K562 (cell line): ENCODE data around the gene TMED5. TPM values are rescaled to one million over a fixed set of nuclear protein-coding genes. Genes with fewer than 3 reads are reported as not detected.

Experiments
- ATAC-seq: fragments of 200-7000 bp; cut with Tn5 transposase; 3 replicates; pipeline ENCODE4 v1.9.1; 2020; ENCODE audit warnings: moderate library complexity
- BruUV-seq: library from RNA; stranded (reverse); fragments of 400-500 nt; replicated peaks from 2 replicates; lab custom pipeline; 2021; lab: Mats Ljungman, UMichigan
- CTCF ChIA-PET: fragments of 300-600 bp; formaldehyde crosslinking; extraction: SDS; loops from one replicate; lab custom pipeline; 2021; ENCODE audit warnings: low intra/inter-chr PET ratio; lab: Yijun Ruan, JAX
- POLR2A ChIA-PET: fragments of 300-600, 350-650 bp; sonication (Branson Sonifier 250); formaldehyde crosslinking; extraction: SDS; loops from one replicate; lab custom pipeline; 2021; ENCODE audit warnings: antibody characterized with exemption, inconsistent platforms; lab: Yijun Ruan, JAX
- DNase-seq, 4 experiments: peaks; one replicate each; pipeline versions ENCODE4 v3.0.0 to v3.0.0-alpha.2; 2011 to 2018; ENCODE audit warnings: low spot score in 3 of 4, mixed read lengths in 3 of 4; ENCODE audit errors: extremely low read depth in 1 of 4
- FAIRE-seq: peaks from 2 replicates; lab custom pipeline; 2011; peaks lifted over from hg19 to GRCh38; lab: Jason Lieb, UNC
- H2AFZ ChIP-seq: 2 replicates; pipeline ENCODE4 v1.6.0; 2011; ENCODE audit warnings: low read depth, low read length, control low read depth, inconsistent platforms
- H3K27ac ChIP-seq: fragments of 200-600 bp; 3 replicates; pipeline ENCODE4 v1.8.0; 2011; ENCODE audit warnings: low read depth, mild to moderate bottlenecking, control low read depth, inconsistent platforms, low read length, moderate library complexity, mixed read lengths; ENCODE audit errors: extremely low read depth
- H3K27me3 ChIP-seq, 2 experiments: fragments of 300-600 bp in 1 of 2; 2 replicates in 1 of 2; 3 replicates in 1 of 2; pipeline versions ENCODE4 v1.6.0 to v1.8.0; 2011; ENCODE audit warnings: inconsistent platforms in 2 of 2, low read length in 2 of 2, mild to moderate bottlenecking in 1 of 2, mixed read lengths in 1 of 2, moderate library complexity in 1 of 2; ENCODE audit not compliant: control insufficient read depth in 2 of 2, insufficient read depth in 2 of 2
- H3K36me3 ChIP-seq: fragments of 300-600 bp; 3 replicates; pipeline ENCODE4 v1.8.0; 2011; ENCODE audit warnings: mild to moderate bottlenecking, low read length, inconsistent platforms; ENCODE audit not compliant: control insufficient read depth, insufficient read depth
- H3K4me1 ChIP-seq, 2 experiments: fragments of 200-600 bp in 1 of 2; replicated peaks in 1 of 2; 2 replicates in 1 of 2; 3 replicates in 1 of 2; pipeline versions ENCODE4 v1.5.1 to v1.8.0; 2011; ENCODE audit warnings: inconsistent platforms in 2 of 2, low read length in 2 of 2, mild to moderate bottlenecking in 1 of 2, mixed read lengths in 1 of 2, moderate library complexity in 1 of 2; ENCODE audit not compliant: control insufficient read depth in 2 of 2, insufficient read depth in 2 of 2
- H3K4me2 ChIP-seq: 2 replicates; pipeline ENCODE4 v1.6.1; 2011; ENCODE audit warnings: low read length, control low read depth, inconsistent platforms, mixed read lengths; ENCODE audit not compliant: insufficient read depth
- H3K4me3 ChIP-seq: fragments of 200-600 bp; sonication (generic), shearing (Covaris generic); 2 replicates; pipeline ENCODE4 v1.5.1; 2016; ENCODE audit warnings: control low read depth, inconsistent platforms
- H3K79me2 ChIP-seq: fragments of 200-600 bp; 3 replicates; pipeline ENCODE4 v1.8.0; 2011; ENCODE audit warnings: low read length, inconsistent platforms; ENCODE audit not compliant: control insufficient read depth, insufficient read depth
- H3K9ac ChIP-seq, 2 experiments: 2 replicates each; pipeline versions ENCODE4 v1.6.0 to v1.6.1; 2011; ENCODE audit warnings: low read depth in 2 of 2, low read length in 2 of 2, control low read depth in 1 of 2, inconsistent platforms in 1 of 2, mild to moderate bottlenecking in 1 of 2, mixed read lengths in 1 of 2; ENCODE audit not compliant: insufficient read depth in 1 of 2
- H3K9me1 ChIP-seq: one replicate; pipeline ENCODE4 v1.6.0; 2011; ENCODE audit warnings: inconsistent platforms, mild to moderate bottlenecking, low read length, moderate library complexity; ENCODE audit not compliant: control insufficient read depth, insufficient read depth
- H3K9me3 ChIP-seq: replicated peaks from 2 replicates; pipeline ENCODE4 v1.5.1; 2011; ENCODE audit warnings: low read depth, low read length, inconsistent platforms; ENCODE audit not compliant: control insufficient read depth, insufficient read depth
- H4K20me1 ChIP-seq: replicated peaks from 2 replicates; pipeline ENCODE4 v1.6.1; 2011; ENCODE audit warnings: low read length, inconsistent platforms, mixed read lengths; ENCODE audit not compliant: control insufficient read depth, insufficient read depth
- ADNP ChIP-seq: fragments of 200-800 bp; sonication (Bioruptor generic); IDR thresholded peaks from 2 replicates; pipeline ENCODE4 v1.6.1; 2016; ENCODE audit warnings: missing genetic modification characterization, missing compliant biosample characterization
- BRF1 ChIP-seq: IDR thresholded peaks from 3 replicates; pipeline ENCODE4 v1.6.1; 2011; ENCODE audit warnings: borderline replicate concordance, mild to moderate bottlenecking; ENCODE audit not compliant: insufficient read length; ENCODE audit errors: extremely low read depth
- ELF1 ChIP-seq: fragments of 200-800 bp; sonication (Bioruptor generic); IDR thresholded peaks from 2 replicates; pipeline ENCODE4 v1.6.1; 2016; ENCODE audit warnings: missing genetic modification characterization, missing compliant biosample characterization
- ELF2 ChIP-seq: fragments of 250-450 bp; sonication (Bioruptor Pico); IDR thresholded peaks from 2 replicates; pipeline ENCODE4 v1.5.0; 2021; ENCODE audit warnings: mild to moderate bottlenecking
- ERF ChIP-seq: fragments of 450-650 bp; formaldehyde crosslinking; IDR thresholded peaks from 2 replicates; pipeline ENCODE4 v1.4.0; 2020; ENCODE audit warnings: mild to moderate bottlenecking, mixed read lengths
- GABPA ChIP-seq: fragments of 200-800 bp; sonication (Bioruptor generic); conservative IDR thresholded peaks from 2 replicates; pipeline ENCODE4 v1.6.1; 2016; ENCODE audit warnings: low read depth, missing genetic modification characterization, missing compliant biosample characterization
- HMGN3 ChIP-seq: IDR thresholded peaks from 2 replicates; pipeline ENCODE4 v1.6.1; 2011; ENCODE audit warnings: borderline replicate concordance, low read depth, mild to moderate bottlenecking, mixed read lengths, low read length; ENCODE audit not compliant: insufficient read length; ENCODE audit errors: extremely low read depth
- MAFF ChIP-seq: IDR thresholded peaks from 2 replicates; pipeline ENCODE4 v1.6.1; 2012; ENCODE audit warnings: low read length, improper control_type of control experiment
- MIER1 ChIP-seq: fragments of 450-650 bp; IDR thresholded peaks from 2 replicates; pipeline ENCODE4 v1.6.1; 2016; ENCODE audit warnings: antibody characterized with exemption, mild to moderate bottlenecking, low read depth
- MTF1 ChIP-seq: fragments of 250-450 bp; sonication (Bioruptor Pico); IDR thresholded peaks from 2 replicates; pipeline ENCODE4 v1.9.0; 2021; ENCODE audit warnings: moderate library complexity, mild to moderate bottlenecking, inconsistent platforms, borderline replicate concordance
- NCOA1 ChIP-seq: fragments of 450-650 bp; IDR thresholded peaks from 2 replicates; pipeline ENCODE4 v1.6.1; 2016; ENCODE audit warnings: low read depth
- PKNOX1 ChIP-seq: fragments of 450-650 bp; IDR thresholded peaks from 2 replicates; pipeline ENCODE4 v1.6.1; 2016
- SMARCA4 ChIP-seq: fragments of 450-650 bp; IDR thresholded peaks from 2 replicates; pipeline ENCODE4 v1.6.1; 2016
- USF1 ChIP-seq: sonication (generic); formaldehyde crosslinking; IDR thresholded peaks from 2 replicates; pipeline ENCODE4 v1.9.0; 2022; ENCODE audit warnings: mild to moderate bottlenecking, missing genetic modification reagents
- ZC3H11A ChIP-seq: IDR thresholded peaks from 2 replicates; pipeline ENCODE4 v1.6.1; 2012; ENCODE audit warnings: low read depth, low read length, improper control_type of control experiment
- ZNF518B ChIP-seq: fragments of 250-450 bp; sonication (Bioruptor Pico); IDR thresholded peaks from 2 replicates; pipeline ENCODE4 v1.5.0; 2021; ENCODE audit warnings: mild to moderate bottlenecking, moderate library complexity
- WGBS: fragments of 100-300 bp; shearing (Covaris generic); methylation state at CpG from one replicate; pipeline ENCODE4 v1.1.6; 2016; ENCODE audit warnings: low coverage, mixed read lengths; ENCODE audit not compliant: insufficient coverage; ENCODE audit errors: missing lambda C conversion rate; 5-methylcytosine and 5-hydroxymethylcytosine counted together
- in situ Hi-C: fragments of 300-500 bp; cut with MboI; formaldehyde crosslinking; loops from 4 replicates; pipeline ENCODE4 v1.15.0; 2018; ENCODE audit warnings: inconsistent platforms, mixed read lengths
- intact Hi-C: fragments of 100-400 bp; cut with micrococcal nuclease; formaldehyde crosslinking; loops from 2 replicates; pipeline ENCODE4 v1.14.2; 2022
- polyA plus RNA-seq, 8 experiments: library from polyadenylated mRNA; depleted of rRNA in 4 of 8; stranded (reverse) in 5 of 8; unstranded in 3 of 8; fragments of >200 nt; fragmentation: Nextera tagmentation in 2 of 8; fragmentation: Illumina TruSeq in 1 of 8; extraction: Ambion mirVana in 2 of 8; extraction: Trizol in 1 of 8; gene quantifications; 2 replicates each; pipeline versions ENCODE4 v1.2.1 to v1.2.3, GENCODE V29; 2011 to 2014; ENCODE audit warnings: inconsistent platforms in 1 of 8, missing spikeins in 1 of 8
- total RNA-seq, 7 experiments: library from RNA; depleted of rRNA in 6 of 7; stranded (reverse); fragments of >200 nt in 6 of 7; fragmentation: Illumina TruSeq in 2 of 7; extraction: Trizol in 2 of 7; gene quantifications; 2 replicates each; pipeline versions ENCODE4 v1.2.1 to v1.2.3, GENCODE V29; 2011 to 2021; ENCODE audit warnings: low replicate concordance in 1 of 7

TMED5 gene
- total and polyA plus RNA-seq, 9 of the 15 experiments (the other 6 are each of a cell fraction or from before 2014, with no cell fraction given), result 28.7 to 83.7 (median 67.2) TPM

- peak within 1 kb of the TSS; percentile 70 for H3K4me3 ChIP-seq
- H3K27ac ChIP-seq, result peak within 1 kb of the TSS; percentile 97
- intact Hi-C loops (loop anchor here (2.0 kb wide), 1 partner anchor 102 kb away; the partner anchor contains the start of gene MTF2), in situ Hi-C loops (no loop called here)
- no peaks in the 10 kb centered on the region for H3K9me1 ChIP-seq
- DNase-seq, result peak; percentile 20 to 79 (median 44)
- peaks cover 88% of the 10 kb centered on the region for H3K79me2 ChIP-seq
- ATAC-seq, result peak; percentile 14
- FAIRE-seq, result peak; percentile 64
- H3K27me3 ChIP-seq, result no peaks in the 10 kb centered on the region
- H3K4me2 ChIP-seq, result peak within 1 kb of the TSS; percentile 93
- H3K9ac ChIP-seq, result peak within 1 kb of the TSS; percentile 92 to 99
- peak within 1 kb of the TSS; percentile 96 for H2AFZ ChIP-seq
- CTCF ChIA-PET, result no interaction called here
- H4K20me1 ChIP-seq, result peaks cover 4% of the 10 kb centered on the region
- H3K36me3 ChIP-seq, result peaks cover 24% of the 10 kb centered on the region
- POLR2A ChIA-PET, result interaction anchor here (0.7 to 1.3 kb wide), 4 partner anchors 8 to 102 kb away, joined by 3 to 4 read pairs (median 3); partner anchors contain the start of gene MTF2
- WGBS, result under 1% methylated on average over 39 of the region's 43 CpGs
- H3K4me1 ChIP-seq, result peaks cover 11 to 15% of the 10 kb centered on the region in 2 experiments; a peak in 2 of 5 replicates
- no peaks in the 10 kb centered on the region for H3K9me3 ChIP-seq
- TSS peak; percentile 62 for BruUV-seq
- TF ChIP-seq HMGN3 (no peak), MTF1 (CRISPR knock-in tag) (no peak), ELF2 (CRISPR knock-in tag) (no peak), MIER1 (peak; percentile 57), USF1 (CRISPR knock-in tag) (peak; percentile 5; the same call in 1 of the 2 replicates), PKNOX1 (peak; percentile 45; the same call in 1 of the 2 replicates), MAFF (0 out of 2 replicates have a peak, but pooled peaks have one; percentile 3), ADNP (tag) (peak; percentile 57; the same call in 1 of the 2 replicates), GABPA (tag) (peak; percentile 91), SMARCA4 (0 out of 2 replicates have a peak, but pooled peaks have one; percentile 37), BRF1 (no peak), ELF1 (tag) (peak; percentile 24; the same call in 1 of the 2 replicates), ERF (CRISPR knock-in tag) (peak; percentile 83; the same call in 1 of the 2 replicates), ZNF518B (no peak), ZC3H11A (no peak), NCOA1 (0 out of 2 replicates have a peak, but pooled peaks have one; percentile 23)
Measured at GRCh38 chr1:93180723-93181613, 755 bp upstream of the TMED5 start, which contains the start of gene CCDC18. Gene CCDC18, plus strand, starts transcription at chr1:93180724. Its CDS starts 2,638 bp downstream, at chr1:93183362.
